Measurements from ENCODE around the gene PPP2R3B. TPM values are rescaled to one million over a fixed set of nuclear protein-coding genes. Genes with fewer than 3 reads are reported as not detected.

PPP2R3B gene
- total RNA-seq, 1 experiment from 2014 or later = 19.1 TPM

DNA sequence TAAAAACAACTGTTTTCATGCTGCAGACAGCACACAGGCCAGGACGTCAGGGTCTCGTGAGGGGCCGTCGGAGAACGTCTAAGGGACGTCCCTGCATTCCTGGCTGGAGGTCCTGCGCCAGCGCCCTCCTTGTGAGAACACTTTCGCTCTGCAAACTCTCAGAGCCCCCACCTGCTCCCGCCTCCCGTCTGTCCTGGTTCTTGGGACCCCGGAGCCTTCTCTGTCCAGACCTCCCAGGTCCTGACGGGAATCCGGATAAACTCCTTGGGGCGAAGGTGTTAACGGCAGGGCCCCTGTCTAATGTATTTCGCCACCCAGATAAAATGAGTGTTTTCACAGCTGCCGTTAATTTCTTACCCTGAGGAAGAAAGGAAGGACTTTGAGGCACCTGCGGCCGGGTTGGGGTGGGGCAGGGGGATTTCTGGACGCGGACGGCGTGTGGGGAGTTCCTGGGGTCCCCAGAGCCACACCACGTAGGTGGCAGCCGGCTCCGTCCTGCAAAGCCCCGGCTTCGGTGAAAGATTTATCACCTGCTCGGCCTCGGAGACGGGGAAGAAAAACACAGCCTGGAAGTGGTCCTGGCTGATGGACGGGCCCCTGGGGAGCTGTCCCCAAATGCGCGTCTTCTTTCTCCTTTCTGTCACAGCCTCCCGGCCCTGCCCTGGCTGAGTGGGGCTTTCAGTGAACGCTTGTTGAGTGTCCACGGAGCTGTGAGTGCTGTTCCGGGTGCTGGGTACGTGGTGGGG, 35.1 kb upstream of the PPP2R3B start:
- Histone ChIP-seq H3K4me1 (ENCODE audit: control insufficient read depth in 1 of 2, insufficient read depth in 2 of 2, low read length in 2 of 2) (no peaks in the 10 kb centered on the region), H3K27me3 (ENCODE audit: insufficient read depth, low read length) (no peaks in the 10 kb centered on the region), H3K79me2 (ENCODE audit: insufficient read depth, low read length) (no peaks in the 10 kb centered on the region), H3K27ac (ENCODE audit: low read depth, low read length) (no peak overlapping the region), H3K4me2 (ENCODE audit: low read length) (no peak overlapping the region), H3K36me3 (ENCODE audit: control insufficient read depth in 1 of 2, insufficient read depth in 2 of 2, low read length in 2 of 2) (no peaks in the 10 kb centered on the region), H4K20me1 (ENCODE audit: insufficient read depth) (no peaks in the 10 kb centered on the region), H2AFZ (ENCODE audit: low read depth, low read length, poor library complexity, severe bottlenecking) (no peak overlapping the region), H3K4me3 (replicated peaks in 1 of 2; ENCODE audit: low read depth in 1 of 2, low read length in 2 of 2) (no peak overlapping the region), H3K9ac (ENCODE audit: low read length) (no peak overlapping the region), H3K9me3 (ENCODE audit: control insufficient read depth in 1 of 2, insufficient read depth in 1 of 2, low read depth in 1 of 2, low read length in 2 of 2) (no peaks in the 10 kb centered on the region), H3K9me2 (ENCODE audit: insufficient read depth) (no peaks in the 10 kb centered on the region)
- no TSS peak for BruUV-seq (replicated peaks)
- intact Hi-C loops (cut with micrococcal nuclease) = no loop called here
- DNase-seq (ENCODE audit: low read depth, low spot score) (no peak), ATAC-seq (no peak)
- ChIA-PET CTCF (no interaction called here), RAD21 (ENCODE audit: low non-redundant PET in 1 of 2, low total read pairs in 2 of 2, uncharacterized antibody in 2 of 2, unreplicated experiment in 2 of 2) (no interaction called here), POLR2A (no interaction called here)
- TF ChIP-seq RAD21 (IDR thresholded peaks at IDR 0.05; ENCODE audit: low read depth) (no peak), YY1 (IDR thresholded peaks at IDR 0.05; ENCODE audit: extremely low read depth, insufficient replicate concordance, low read depth, low read length) (no peak), POLR2AphosphoS5 (IDR thresholded peaks at IDR 0.05; ENCODE audit: low read depth, low read length) (no peak)

- Histone ChIP-seq H3K27me3 (ENCODE audit: insufficient read depth, low read length) (no peaks in the 10 kb centered on the region), H3K27ac (ENCODE audit: low read depth, low read length) (no peak overlapping the region), H3K9me3 (ENCODE audit: control insufficient read depth in 1 of 2, insufficient read depth in 1 of 2, low read depth in 1 of 2, low read length in 2 of 2) (no peaks in the 10 kb centered on the region), H3K9me2 (ENCODE audit: insufficient read depth) (no peaks in the 10 kb centered on the region), H3K9ac (ENCODE audit: low read length) (no peak overlapping the region), H3K4me3 (replicated peaks in 1 of 2; ENCODE audit: low read depth in 1 of 2, low read length in 2 of 2) (no peak overlapping the region), H2AFZ (ENCODE audit: low read depth, low read length, poor library complexity, severe bottlenecking) (no peak overlapping the region), H3K4me1 (ENCODE audit: control insufficient read depth in 1 of 2, insufficient read depth in 2 of 2, low read length in 2 of 2) (no peaks in the 10 kb centered on the region), H3K79me2 (ENCODE audit: insufficient read depth, low read length) (no peaks in the 10 kb centered on the region), H3K4me2 (ENCODE audit: low read length) (no peak overlapping the region), H4K20me1 (ENCODE audit: insufficient read depth) (no peaks in the 10 kb centered on the region), H3K36me3 (ENCODE audit: control insufficient read depth in 1 of 2, insufficient read depth in 2 of 2, low read length in 2 of 2) (no peaks in the 10 kb centered on the region)
- DNase-seq (ENCODE audit: low read depth, low spot score) (no peak), ATAC-seq (no peak)
- CTCF ChIA-PET = no interaction called here
- intact Hi-C loops (cut with micrococcal nuclease) = no loop called here
- TF ChIP-seq ZFX (IDR thresholded peaks at IDR 0.05) (no peak), FOSL1 (IDR thresholded peaks at IDR 0.05; ENCODE audit: low read depth) (no peak), SRF (IDR thresholded peaks at IDR 0.05; ENCODE audit: low read depth) (no peak), MAX (IDR thresholded peaks at IDR 0.05) (no peak), CBX3 (IDR thresholded peaks at IDR 0.05; ENCODE audit: low read depth) (no peak), ZBTB33 (IDR thresholded peaks at IDR 0.05; ENCODE audit: extremely low read depth, insufficient replicate concordance, low read length) (no peak), YY1 (IDR thresholded peaks at IDR 0.05; ENCODE audit: extremely low read depth, insufficient replicate concordance, low read depth, low read length) (no peak), TCF7L2 (IDR thresholded peaks at IDR 0.05; ENCODE audit: borderline replicate concordance, extremely low read depth, insufficient read depth, insufficient read length) (no peak)
- POLR2A ChIA-PET = no interaction called here
- RAD21 ChIA-PET (ENCODE audit: low non-redundant PET in 1 of 2, low total read pairs in 2 of 2, uncharacterized antibody in 2 of 2, unreplicated experiment in 2 of 2) = no interaction called here
- BruUV-seq (replicated peaks) = no TSS peak
These were observed 34.0 kb upstream of the PPP2R3B start for GRCh38 chrX:420496-421223.

Measured in HCT116 (cell line).